ENCODE results near the gene ARSG.

- TF ChIP-seq, protein P1, sequence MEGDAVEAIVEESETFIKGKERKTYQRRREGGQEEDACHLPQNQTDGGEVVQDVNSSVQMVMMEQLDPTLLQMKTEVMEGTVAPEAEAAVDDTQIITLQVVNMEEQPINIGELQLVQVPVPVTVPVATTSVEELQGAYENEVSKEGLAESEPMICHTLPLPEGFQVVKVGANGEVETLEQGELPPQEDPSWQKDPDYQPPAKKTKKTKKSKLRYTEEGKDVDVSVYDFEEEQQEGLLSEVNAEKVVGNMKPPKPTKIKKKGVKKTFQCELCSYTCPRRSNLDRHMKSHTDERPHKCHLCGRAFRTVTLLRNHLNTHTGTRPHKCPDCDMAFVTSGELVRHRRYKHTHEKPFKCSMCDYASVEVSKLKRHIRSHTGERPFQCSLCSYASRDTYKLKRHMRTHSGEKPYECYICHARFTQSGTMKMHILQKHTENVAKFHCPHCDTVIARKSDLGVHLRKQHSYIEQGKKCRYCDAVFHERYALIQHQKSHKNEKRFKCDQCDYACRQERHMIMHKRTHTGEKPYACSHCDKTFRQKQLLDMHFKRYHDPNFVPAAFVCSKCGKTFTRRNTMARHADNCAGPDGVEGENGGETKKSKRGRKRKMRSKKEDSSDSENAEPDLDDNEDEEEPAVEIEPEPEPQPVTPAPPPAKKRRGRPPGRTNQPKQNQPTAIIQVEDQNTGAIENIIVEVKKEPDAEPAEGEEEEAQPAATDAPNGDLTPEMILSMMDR (optimal IDR thresholded peaks at IDR 0.05 in 1 of 3, IDR thresholded peaks at IDR 0.05 in 1 of 3, conservative IDR thresholded peaks at IDR 0.05 in 1 of 3; ENCODE audit: extremely low read depth in 1 of 3, insufficient read depth in 2 of 3, low read length in 3 of 3): no peak
- no peak for TF ChIP-seq EZH2 (IDR thresholded peaks at IDR 0.05; ENCODE audit: low read length)
These were observed 148.5 kb downstream of the ARSG start for GRCh38 chr17:68439656-68440290.
